Neural cell (in vitro differentiated cells): Measurements from ENCODE around the gene EIF4G3. TPM values are rescaled to one million over a fixed set of nuclear protein-coding genes. Genes with fewer than 3 reads are reported as not detected.

Source experiments
- H2AFZ ChIP-seq: fragments of 200-600, 300-800 bp; sonication (generic), shearing (Covaris generic); 2 replicates; pipeline ENCODE4 v1.6.0; 2014; ENCODE audit warnings: low read depth, mild to moderate bottlenecking, antibody characterized with exemption, low read length, moderate library complexity
- H3F3A ChIP-seq: fragments of 200-600 bp; shearing (Covaris generic); 2 replicates; pipeline ENCODE4 v1.6.1; 2016; ENCODE audit warnings: mild to moderate bottlenecking, moderate library complexity, mixed read lengths, antibody characterized with exemption, low read length; ENCODE audit not compliant: insufficient read depth, poor library complexity, severe bottlenecking
- H3K27ac ChIP-seq: fragments of 200-600, 300-800 bp; sonication (generic), shearing (Covaris generic); 2 replicates; pipeline ENCODE4 v1.5.1; 2014; ENCODE audit warnings: mild to moderate bottlenecking, low read length, moderate library complexity
- H3K27me3 ChIP-seq: fragments of 300-800, 200-600 bp; sonication (generic), shearing (Covaris generic); 2 replicates; pipeline ENCODE4 v1.6.0; 2014; ENCODE audit warnings: mild to moderate bottlenecking, low read depth, low read length, moderate library complexity; ENCODE audit not compliant: insufficient read depth
- H3K36me3 ChIP-seq: fragments of 300-800, 200-600 bp; sonication (generic), shearing (Covaris generic); 2 replicates; pipeline ENCODE4 v1.5.1; 2014; ENCODE audit warnings: mild to moderate bottlenecking, antibody characterized with exemption, low read length, moderate library complexity; ENCODE audit not compliant: insufficient read depth
- H3K4me2 ChIP-seq: fragments of 300-800, 200-600 bp; sonication (generic), shearing (Covaris generic); 2 replicates; pipeline ENCODE4 v1.6.0; 2014; ENCODE audit warnings: mild to moderate bottlenecking, low read length
- H3K4me3 ChIP-seq: fragments of 300-800, 200-600 bp; sonication (generic), shearing (Covaris generic); 2 replicates; pipeline ENCODE4 v1.5.1; 2014; ENCODE audit warnings: mild to moderate bottlenecking, low read length, moderate library complexity
- H3K79me2 ChIP-seq: fragments of 200-600 bp; shearing (Covaris generic); replicated peaks from 2 replicates; pipeline ENCODE4 v1.6.0; 2014; ENCODE audit warnings: mild to moderate bottlenecking, low read length, moderate library complexity; ENCODE audit not compliant: insufficient read depth
- H3K9ac ChIP-seq: fragments of 300-800, 200-600 bp; sonication (generic), shearing (Covaris generic); 2 replicates; pipeline ENCODE4 v1.6.1; 2016; ENCODE audit warnings: mild to moderate bottlenecking, low read length, mixed read lengths
- H3K9me2 ChIP-seq: fragments of 200-600 bp; shearing (Covaris generic); 2 replicates; pipeline ENCODE4 v1.6.1; 2016; ENCODE audit warnings: mild to moderate bottlenecking, low read length, mixed read lengths; ENCODE audit not compliant: insufficient read depth
- H3K9me3 ChIP-seq: fragments of 200-600, 300-800 bp; sonication (generic), shearing (Covaris generic); 2 replicates; pipeline ENCODE4 v1.6.1; 2016; ENCODE audit warnings: mild to moderate bottlenecking, mixed run types, low read length, moderate library complexity, mixed read lengths
- H4K20me1 ChIP-seq: fragments of 200-600 bp; shearing (Covaris generic); 2 replicates; pipeline ENCODE4 v1.6.1; 2016; ENCODE audit warnings: mild to moderate bottlenecking, mixed run types; ENCODE audit not compliant: insufficient read depth
- CTCF ChIP-seq: fragments of 450-650 bp; IDR thresholded peaks from 2 replicates; pipeline ENCODE4 v1.5.1; 2014; ENCODE audit warnings: antibody characterized with exemption, mild to moderate bottlenecking, moderate library complexity; ENCODE audit not compliant: poor library complexity, severe bottlenecking
- EP300 ChIP-seq: fragments of 450-650 bp; conservative IDR thresholded peaks from 2 replicates; pipeline ENCODE4 v1.6.1; 2014; ENCODE audit warnings: antibody characterized with exemption, mild to moderate bottlenecking, moderate library complexity; ENCODE audit not compliant: poor library complexity, severe bottlenecking
- EZH2 ChIP-seq: fragments of 200-600, 300-800 bp; shearing (Covaris generic), sonication (generic); IDR thresholded peaks from 2 replicates; pipeline ENCODE4 v1.6.1; 2014; ENCODE audit warnings: antibody characterized with exemption, low read length, borderline replicate concordance, mild to moderate bottlenecking; ENCODE audit not compliant: insufficient read depth, poor library complexity, severe bottlenecking
- MXI1 ChIP-seq: fragments of 450-650 bp; conservative IDR thresholded peaks from 2 replicates; pipeline ENCODE4 v1.6.1; 2014; ENCODE audit warnings: antibody characterized with exemption, mild to moderate bottlenecking; ENCODE audit not compliant: poor library complexity, severe bottlenecking
- POLR2AphosphoS5 ChIP-seq: IDR thresholded peaks from 2 replicates; pipeline ENCODE4 v1.6.1; 2012
- RAD21 ChIP-seq: fragments of 450-650 bp; conservative IDR thresholded peaks from 2 replicates; pipeline ENCODE4 v1.6.1; 2014; ENCODE audit warnings: antibody characterized with exemption, mild to moderate bottlenecking, moderate library complexity
- REST ChIP-seq: IDR thresholded peaks from 2 replicates; pipeline ENCODE4 v1.6.1; 2012; ENCODE audit warnings: borderline replicate concordance
- SMC3 ChIP-seq: fragments of 450-650 bp; conservative IDR thresholded peaks from 2 replicates; pipeline ENCODE4 v1.6.1; 2014; ENCODE audit warnings: antibody characterized with exemption, mild to moderate bottlenecking, moderate library complexity; ENCODE audit not compliant: poor library complexity
- TAF1 ChIP-seq: IDR thresholded peaks from 2 replicates; pipeline ENCODE4 v1.6.1; 2012; ENCODE audit warnings: low read depth
- polyA plus RNA-seq: library from polyadenylated mRNA; depleted of rRNA; stranded (reverse); fragments of >200 nt; gene quantifications from 2 replicates; pipeline ENCODE4 v1.2.3, GENCODE V29; 2014

Gene EIF4G3
- polyA plus RNA-seq, 1 donor from 2014 or later: 56.9 TPM

GRCh38 chr1:21098186-21098915 is 78.3 kb downstream of the EIF4G3 start (continued):
- no peak for TF ChIP-seq REST
- no peak for TF ChIP-seq POLR2AphosphoS5

- Histone ChIP-seq H3K27ac (no peak overlapping the region), H3K27me3 (no peaks in the 10 kb centered on the region), H3K9me3 (no peaks in the 10 kb centered on the region), H3K4me3 (no peak overlapping the region), H4K20me1 (no peaks in the 10 kb centered on the region), H3K9me2 (no peaks in the 10 kb centered on the region), H2AFZ (no peak overlapping the region), H3K36me3 (no peaks in the 10 kb centered on the region), H3K79me2 (peaks cover 13% of the 10 kb centered on the region), H3K4me2 (no peak overlapping the region), H3F3A (no peaks in the 10 kb centered on the region), H3K9ac (no peak overlapping the region)
- TF ChIP-seq POLR2AphosphoS5 (no peak), CTCF (no peak), REST (no peak)
Observed at GRCh38 chr1:21097729-21098128, 79.0 kb downstream of the EIF4G3 start.

- no peaks in the 10 kb centered on the region for H3K36me3 ChIP-seq
- no peaks in the 10 kb centered on the region for H3K9me3 ChIP-seq
- no peak overlapping the region for H2AFZ ChIP-seq
- no peaks in the 10 kb centered on the region for H3K27me3 ChIP-seq
- no peak overlapping the region for H3K4me3 ChIP-seq
- H3F3A ChIP-seq: no peaks in the 10 kb centered on the region
- no peaks in the 10 kb centered on the region for H4K20me1 ChIP-seq
- TF ChIP-seq REST (no peak), RAD21 (no peak), EZH2 (no peak), MXI1 (no peak), SMC3 (no peak), POLR2AphosphoS5 (no peak), EP300 (no peak), TAF1 (no peak)
- no peak overlapping the region for H3K27ac ChIP-seq
- H3K9me2 ChIP-seq: no peaks in the 10 kb centered on the region
- H3K4me2 ChIP-seq: no peak overlapping the region
- H3K79me2 ChIP-seq: peaks cover 13% of the 10 kb centered on the region
- H3K9ac ChIP-seq: no peak overlapping the region
Observed at GRCh38 chr1:21095976-21096375, 80.7 kb downstream of the EIF4G3 start.
